GM12878 (cell line): Measurements from ENCODE around the gene EYS. TPM values are rescaled to one million over a fixed set of nuclear protein-coding genes. Genes with fewer than 3 reads are reported as not detected.

Experiments used
- ATAC-seq: fragments of 200-7000 bp; cut with Tn5 transposase; 3 replicates; pipeline ENCODE4 v1.9.1; 2020; ENCODE audit warnings: mild to moderate bottlenecking, moderate library complexity
- BruUV-seq: library from RNA; stranded (reverse); fragments of 400-500 nt; replicated peaks from 2 replicates; lab custom pipeline; 2021; lab: Mats Ljungman, UMichigan
- CTCF ChIA-PET: fragments of 300-600 bp; sonication (Branson Sonifier 250); formaldehyde crosslinking; extraction: SDS; loops from one replicate; lab custom pipeline; 2021; ENCODE audit warnings: inconsistent platforms; lab: Yijun Ruan, JAX
- POLR2A ChIA-PET: fragments of 350-600 bp; formaldehyde crosslinking; extraction: SDS; loops from one replicate; lab custom pipeline; 2021; ENCODE audit warnings: inconsistent platforms; lab: Charles Lee
- RAD21 ChIA-PET: fragments of 300-600 bp; sonication (Branson Sonifier 250); formaldehyde crosslinking; loops from one replicate; lab custom pipeline; 2023; ENCODE audit warnings: antibody characterized with exemption; ENCODE audit not compliant: unreplicated experiment; lab: Charles Lee
- SMC1A ChIA-PET: fragments of 300-600 bp; sonication (Branson Sonifier 250); formaldehyde crosslinking; loops from one replicate; lab custom pipeline; 2023; ENCODE audit not compliant: unreplicated experiment, uncharacterized antibody; lab: Charles Lee
- DNase-seq: peaks from one replicate; pipeline ENCODE4 v3.0.0-alpha.2; 2011; ENCODE audit warnings: low read depth, low spot score
- FAIRE-seq: peaks from 3 replicates; lab custom pipeline; 2011; peaks lifted over from hg19 to GRCh38; lab: Jason Lieb, UNC
- H2AFZ ChIP-seq: 2 replicates; pipeline ENCODE4 v1.6.0; 2011; ENCODE audit warnings: low read depth, low read length, control low read depth; ENCODE audit not compliant: control insufficient read depth
- H3K27ac ChIP-seq: 2 replicates; pipeline ENCODE4 v1.5.1; 2011; ENCODE audit warnings: control low read depth; ENCODE audit not compliant: control insufficient read depth, insufficient read depth
- H3K27me3 ChIP-seq, 2 experiments: replicated peaks in 1 of 2; 2 replicates each; pipeline versions ENCODE4 v1.6.0 to v1.6.1; 2011; ENCODE audit warnings: low read length in 1 of 2; ENCODE audit not compliant: control insufficient read depth in 2 of 2, insufficient read depth in 2 of 2
- H3K36me3 ChIP-seq, 2 experiments: 2 replicates each; pipeline ENCODE4 v1.5.1; 2011; ENCODE audit warnings: low read length in 1 of 2; ENCODE audit not compliant: control insufficient read depth in 2 of 2, insufficient read depth in 2 of 2
- H3K4me1 ChIP-seq: 2 replicates; pipeline ENCODE4 v1.6.1; 2011; ENCODE audit warnings: mild to moderate bottlenecking, low read length, moderate library complexity, mixed read lengths; ENCODE audit not compliant: control insufficient read depth, insufficient read depth
- H3K4me2 ChIP-seq: 2 replicates; pipeline ENCODE4 v1.6.0; 2011; ENCODE audit warnings: control low read depth; ENCODE audit not compliant: control insufficient read depth, insufficient read depth
- H3K4me3 ChIP-seq: fragments of 200-600 bp; sonication (generic); 2 replicates; pipeline ENCODE4 v1.5.1; 2016
- H3K79me2 ChIP-seq: 2 replicates; pipeline ENCODE4 v1.6.0; 2011; ENCODE audit warnings: low read length; ENCODE audit not compliant: control insufficient read depth, insufficient read depth
- H3K9ac ChIP-seq: 2 replicates; pipeline ENCODE4 v1.8.0; 2011; ENCODE audit warnings: low read length, control low read depth, mixed read lengths; ENCODE audit not compliant: control insufficient read depth, insufficient read depth
- H3K9me3 ChIP-seq: replicated peaks from 3 replicates; pipeline ENCODE4 v1.5.1; 2011; ENCODE audit warnings: mild to moderate bottlenecking, low read length; ENCODE audit not compliant: control insufficient read depth, insufficient read depth
- H4K20me1 ChIP-seq: 2 replicates; pipeline ENCODE4 v1.6.0; 2011; ENCODE audit not compliant: control insufficient read depth, insufficient read depth
- GABPA ChIP-seq: IDR thresholded peaks from 2 replicates; pipeline ENCODE4 v1.6.1; 2014; ENCODE audit warnings: antibody characterized with exemption, low read depth, mild to moderate bottlenecking, inconsistent platforms
- HCFC1 ChIP-seq: fragments of 150-350 bp; IDR thresholded peaks from 2 replicates; pipeline ENCODE4 v1.6.1; 2014; ENCODE audit warnings: low read length
- IKZF2 ChIP-seq, 2 experiments: fragments of 450-650 bp; IDR thresholded peaks; 2 replicates each; pipeline ENCODE4 v1.6.1; 2017; ENCODE audit warnings: mild to moderate bottlenecking in 2 of 2, moderate library complexity in 2 of 2
- IRF5 ChIP-seq: fragments of 450-650 bp; IDR thresholded peaks from 2 replicates; pipeline ENCODE4 v1.6.1; 2017; ENCODE audit warnings: borderline replicate concordance
- JUND ChIP-seq: IDR thresholded peaks from 2 replicates; pipeline ENCODE4 v1.6.1; 2012; ENCODE audit warnings: low read depth, mild to moderate bottlenecking, low read length, improper control_type of control experiment, moderate library complexity
- NRF1 ChIP-seq: conservative IDR thresholded peaks from 2 replicates; pipeline ENCODE4 v1.6.1; 2011; ENCODE audit warnings: mild to moderate bottlenecking, low read depth, low read length, improper control_type of control experiment
- POLR2A ChIP-seq: IDR thresholded peaks from 2 replicates; pipeline ENCODE4 v1.6.1; 2011; ENCODE audit warnings: low read depth, mild to moderate bottlenecking, low read length
- RUNX3 ChIP-seq: IDR thresholded peaks from 2 replicates; pipeline ENCODE4 v1.6.1; 2012; ENCODE audit warnings: low read length, inconsistent platforms
- SMC3 ChIP-seq: IDR thresholded peaks from 2 replicates; pipeline ENCODE4 v1.6.1; 2011; ENCODE audit warnings: low read length, improper control_type of control experiment, borderline replicate concordance
- STAT3 ChIP-seq: IDR thresholded peaks from 2 replicates; pipeline ENCODE4 v1.6.1; 2011; ENCODE audit warnings: low read depth, low read length, improper control_type of control experiment
- TCF12 ChIP-seq: IDR thresholded peaks from 2 replicates; pipeline ENCODE4 v1.6.1; 2011; ENCODE audit warnings: low read depth, mild to moderate bottlenecking, low read length
- TCF7 ChIP-seq: IDR thresholded peaks from 2 replicates; pipeline ENCODE4 v1.6.1; 2014; ENCODE audit warnings: antibody characterized with exemption, borderline replicate concordance
- WGBS: methylation state at CpG from one replicate; pipeline ENCODE4 v1.1.6; 2016; ENCODE audit warnings: low lambda C conversion rate; ENCODE audit not compliant: insufficient replicate concordance, insufficient coverage; ENCODE audit errors: missing lambda C conversion rate; 5-methylcytosine and 5-hydroxymethylcytosine counted together
- in situ Hi-C: fragments of 300-500 bp; cut with MboI; formaldehyde crosslinking; loops from 9 replicates; pipeline ENCODE4 v1.14.3; 2018; ENCODE audit warnings: mixed read lengths
- intact Hi-C: fragments of 100-400 bp; cut with micrococcal nuclease; formaldehyde crosslinking; loops from one replicate; pipeline ENCODE4 v1.14.2; 2022; ENCODE audit not compliant: unreplicated experiment
- polyA plus RNA-seq, 11 experiments: library from polyadenylated mRNA; depleted of rRNA in 4 of 11; unstranded in 6 of 11; stranded (reverse) in 5 of 11; fragments of >200 nt; fragmentation: Nextera tagmentation in 4 of 11; fragmentation: Illumina TruSeq in 1 of 11; extraction: Ambion mirVana in 4 of 11; extraction: Trizol in 1 of 11; gene quantifications; 1 replicate in 1 of 11; 2 replicates in 10 of 11; pipeline versions ENCODE4 v1.2.1 to v1.2.3, GENCODE V29; 2011 to 2016; ENCODE audit warnings: inconsistent platforms in 2 of 11, missing spikeins in 2 of 11, low read depth in 1 of 11
- total RNA-seq, 4 experiments: library from RNA; depleted of rRNA in 3 of 4; stranded (reverse); fragments of >200 nt in 3 of 4; fragmentation: Illumina TruSeq in 1 of 4; extraction: Trizol in 1 of 4; gene quantifications; 2 replicates each; pipeline versions ENCODE4 v1.2.1 to v1.2.3, GENCODE V29; 2013 to 2021
- TF ChIP-seq, protein P1 (sequence below): fragments of 450-650 bp; IDR thresholded peaks from 2 replicates; pipeline ENCODE4 v1.6.1; 2016; ENCODE audit warnings: mild to moderate bottlenecking, moderate library complexity, borderline replicate concordance
- TF ChIP-seq, protein P2 (sequence below): IDR thresholded peaks from 2 replicates; pipeline ENCODE4 v1.6.1; 2012; ENCODE audit warnings: low read length, inconsistent platforms

The EYS gene
- total and polyA plus RNA-seq, 10 of the 15 experiments (the other 5 are each of a cell fraction or from before 2014, with no cell fraction given): under 0.01 to 0.14 (median 0.02) TPM; not detected in 1

DNA sequence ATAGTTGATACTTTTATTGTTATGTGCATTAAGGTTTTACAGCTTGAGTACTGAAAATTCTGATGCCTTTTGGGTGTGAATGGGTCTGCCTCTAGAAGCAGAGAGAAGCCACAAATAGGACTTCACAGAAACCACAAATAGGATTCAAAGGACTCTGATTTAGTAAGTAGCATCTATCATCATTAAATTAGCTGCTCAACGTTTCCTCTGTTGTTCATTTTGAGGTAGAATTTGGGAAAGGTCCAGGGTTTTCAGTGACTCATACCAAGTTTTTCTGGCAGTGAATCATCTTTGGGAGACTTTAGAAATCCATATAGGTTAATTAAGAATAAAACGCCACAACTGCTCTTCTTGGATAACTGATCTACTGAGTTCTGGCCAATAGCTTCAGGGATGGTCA lies 1966.3 kb downstream of the EYS start:
- SMC1A ChIA-PET: interaction anchor here (0.5 to 2.5 kb wide), 3 partner anchors 11 to 434 kb away, joined by 3 to 11 read pairs (median 3); no protein-coding TSS in a partner anchor
- Histone ChIP-seq H3K4me2 (no peak overlapping the region), H3K9me3 (no peaks in the 10 kb centered on the region), H3K79me2 (no peaks in the 10 kb centered on the region), H3K9ac (no peak overlapping the region), H3K27ac (no peak overlapping the region), H3K27me3 (no peaks in the 10 kb centered on the region), H3K4me3 (no peak overlapping the region), H4K20me1 (no peaks in the 10 kb centered on the region), H2AFZ (no peak overlapping the region), H3K36me3 (no peaks in the 10 kb centered on the region), H3K4me1 (no peaks in the 10 kb centered on the region)
- WGBS: 48% methylated on average over 2 of the region's 2 CpGs
- ATAC-seq (no peak), DNase-seq (no peak), FAIRE-seq (no peak)
- BruUV-seq: no TSS peak
- POLR2A ChIA-PET: no interaction called here
- CTCF ChIA-PET: interaction anchor here (1.2 to 1.5 kb wide), 2 partner anchors 8 to 15 kb away, joined by 3 to 4 read pairs; no protein-coding TSS in a partner anchor
- RAD21 ChIA-PET: no interaction called here
- intact Hi-C loops: no loop called here
- TF ChIP-seq HCFC1 (no peak), IKZF2 (IDR thresholded peaks at IDR 0.05) (no peak), GABPA (no peak), JUND (no peak), TCF12 (no peak), IRF5 (no peak), POLR2A (no peak), TCF7 (no peak), NRF1 (no peak), STAT3 (no peak), SMC3 (no peak), RUNX3 (no peak)
- TF ChIP-seq, protein P1, sequence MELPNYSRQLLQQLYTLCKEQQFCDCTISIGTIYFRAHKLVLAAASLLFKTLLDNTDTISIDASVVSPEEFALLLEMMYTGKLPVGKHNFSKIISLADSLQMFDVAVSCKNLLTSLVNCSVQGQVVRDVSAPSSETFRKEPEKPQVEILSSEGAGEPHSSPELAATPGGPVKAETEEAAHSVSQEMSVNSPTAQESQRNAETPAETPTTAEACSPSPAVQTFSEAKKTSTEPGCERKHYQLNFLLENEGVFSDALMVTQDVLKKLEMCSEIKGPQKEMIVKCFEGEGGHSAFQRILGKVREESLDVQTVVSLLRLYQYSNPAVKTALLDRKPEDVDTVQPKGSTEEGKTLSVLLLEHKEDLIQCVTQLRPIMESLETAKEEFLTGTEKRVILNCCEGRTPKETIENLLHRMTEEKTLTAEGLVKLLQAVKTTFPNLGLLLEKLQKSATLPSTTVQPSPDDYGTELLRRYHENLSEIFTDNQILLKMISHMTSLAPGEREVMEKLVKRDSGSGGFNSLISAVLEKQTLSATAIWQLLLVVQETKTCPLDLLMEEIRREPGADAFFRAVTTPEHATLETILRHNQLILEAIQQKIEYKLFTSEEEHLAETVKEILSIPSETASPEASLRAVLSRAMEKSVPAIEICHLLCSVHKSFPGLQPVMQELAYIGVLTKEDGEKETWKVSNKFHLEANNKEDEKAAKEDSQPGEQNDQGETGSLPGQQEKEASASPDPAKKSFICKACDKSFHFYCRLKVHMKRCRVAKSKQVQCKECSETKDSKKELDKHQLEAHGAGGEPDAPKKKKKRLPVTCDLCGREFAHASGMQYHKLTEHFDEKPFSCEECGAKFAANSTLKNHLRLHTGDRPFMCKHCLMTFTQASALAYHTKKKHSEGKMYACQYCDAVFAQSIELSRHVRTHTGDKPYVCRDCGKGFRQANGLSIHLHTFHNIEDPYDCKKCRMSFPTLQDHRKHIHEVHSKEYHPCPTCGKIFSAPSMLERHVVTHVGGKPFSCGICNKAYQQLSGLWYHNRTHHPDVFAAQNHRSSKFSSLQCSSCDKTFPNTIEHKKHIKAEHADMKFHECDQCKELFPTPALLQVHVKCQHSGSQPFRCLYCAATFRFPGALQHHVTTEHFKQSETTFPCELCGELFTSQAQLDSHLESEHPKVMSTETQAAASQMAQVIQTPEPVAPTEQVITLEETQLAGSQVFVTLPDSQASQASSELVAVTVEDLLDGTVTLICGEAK: no peak
- TF ChIP-seq, protein P2, sequence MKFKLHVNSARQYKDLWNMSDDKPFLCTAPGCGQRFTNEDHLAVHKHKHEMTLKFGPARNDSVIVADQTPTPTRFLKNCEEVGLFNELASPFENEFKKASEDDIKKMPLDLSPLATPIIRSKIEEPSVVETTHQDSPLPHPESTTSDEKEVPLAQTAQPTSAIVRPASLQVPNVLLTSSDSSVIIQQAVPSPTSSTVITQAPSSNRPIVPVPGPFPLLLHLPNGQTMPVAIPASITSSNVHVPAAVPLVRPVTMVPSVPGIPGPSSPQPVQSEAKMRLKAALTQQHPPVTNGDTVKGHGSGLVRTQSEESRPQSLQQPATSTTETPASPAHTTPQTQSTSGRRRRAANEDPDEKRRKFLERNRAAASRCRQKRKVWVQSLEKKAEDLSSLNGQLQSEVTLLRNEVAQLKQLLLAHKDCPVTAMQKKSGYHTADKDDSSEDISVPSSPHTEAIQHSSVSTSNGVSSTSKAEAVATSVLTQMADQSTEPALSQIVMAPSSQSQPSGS: no peak
- in situ Hi-C loops: no loop called here
